Activated T-cell treated with anti-CD3 and anti-CD28 coated beads, Interleukin-2, amount 50 U/mL, for 4 hours (primary cell): Measurements from ENCODE around the gene ZBTB16. TPM values are rescaled to one million over a fixed set of nuclear protein-coding genes. Genes with fewer than 3 reads are reported as not detected.

Source experiments
- ATAC-seq, 2 donors: fragments of 200-7000 bp; cut with Tn5 transposase; one replicate each; pipeline ENCODE4 v1.10.0; 2021
- DNase-seq: peaks from one replicate; pipeline ENCODE4 v3.0.0-alpha.2; 2020
- H3K27me3 Mint-ChIP-seq: one replicate; pipeline ENCODE4 v1.8.0; 2021; ENCODE audit warnings: low read depth, mixed read lengths
- H3K36me3 Mint-ChIP-seq: one replicate; pipeline ENCODE4 v1.8.0; 2022; ENCODE audit warnings: mixed read lengths; ENCODE audit not compliant: insufficient read depth
- H3K4me1 Mint-ChIP-seq: one replicate; pipeline ENCODE4 v1.8.0; 2021; ENCODE audit warnings: low read depth, mixed read lengths
- H3K4me3 Mint-ChIP-seq: one replicate; pipeline ENCODE4 v1.8.0; 2021; ENCODE audit warnings: mild to moderate bottlenecking, moderate library complexity, mixed read lengths
- H3K9me3 Mint-ChIP-seq: one replicate; pipeline ENCODE4 v1.8.0; 2021; ENCODE audit warnings: mixed read lengths
- total RNA-seq, 3 donors: library from RNA; stranded (reverse); gene quantifications; one replicate each; pipeline ENCODE4 v1.2.1, GENCODE V29; 2021

Gene ZBTB16
- total RNA-seq, 3 donors from 2014 or later, result 3.4 to 4.4 (median 4.1) TPM

- Mint-ChIP-seq H3K4me3 (no peak overlapping the region), H3K36me3 (peaks cover 2% of the 10 kb centered on the region), H3K9me3 (no peaks in the 10 kb centered on the region), H3K27me3 (no peaks in the 10 kb centered on the region), H3K4me1 (no peaks in the 10 kb centered on the region)
- no peak for DNase-seq
- no peak for ATAC-seq
Observed at GRCh38 chr11:114246321-114247069, 187.0 kb downstream of the ZBTB16 start.

GRCh38 chr11:114247070-114247789 lies 187.7 kb downstream of the ZBTB16 start:
- Mint-ChIP-seq H3K9me3 (no peaks in the 10 kb centered on the region), H3K27me3 (no peaks in the 10 kb centered on the region), H3K36me3 (peaks cover 2% of the 10 kb centered on the region), H3K4me3 (no peak overlapping the region), H3K4me1 (no peaks in the 10 kb centered on the region)
- DNase-seq (no peak), ATAC-seq (no peak)

GRCh38 chr11:114250180-114250579 lies 190.7 kb downstream of the ZBTB16 start:
- DNase-seq, result no peak
- Mint-ChIP-seq H3K9me3 (no peaks in the 10 kb centered on the region), H3K4me1 (no peaks in the 10 kb centered on the region), H3K36me3 (peaks cover 2% of the 10 kb centered on the region), H3K4me3 (no peak overlapping the region), H3K27me3 (no peaks in the 10 kb centered on the region)
- ATAC-seq, result no peak

DNA sequence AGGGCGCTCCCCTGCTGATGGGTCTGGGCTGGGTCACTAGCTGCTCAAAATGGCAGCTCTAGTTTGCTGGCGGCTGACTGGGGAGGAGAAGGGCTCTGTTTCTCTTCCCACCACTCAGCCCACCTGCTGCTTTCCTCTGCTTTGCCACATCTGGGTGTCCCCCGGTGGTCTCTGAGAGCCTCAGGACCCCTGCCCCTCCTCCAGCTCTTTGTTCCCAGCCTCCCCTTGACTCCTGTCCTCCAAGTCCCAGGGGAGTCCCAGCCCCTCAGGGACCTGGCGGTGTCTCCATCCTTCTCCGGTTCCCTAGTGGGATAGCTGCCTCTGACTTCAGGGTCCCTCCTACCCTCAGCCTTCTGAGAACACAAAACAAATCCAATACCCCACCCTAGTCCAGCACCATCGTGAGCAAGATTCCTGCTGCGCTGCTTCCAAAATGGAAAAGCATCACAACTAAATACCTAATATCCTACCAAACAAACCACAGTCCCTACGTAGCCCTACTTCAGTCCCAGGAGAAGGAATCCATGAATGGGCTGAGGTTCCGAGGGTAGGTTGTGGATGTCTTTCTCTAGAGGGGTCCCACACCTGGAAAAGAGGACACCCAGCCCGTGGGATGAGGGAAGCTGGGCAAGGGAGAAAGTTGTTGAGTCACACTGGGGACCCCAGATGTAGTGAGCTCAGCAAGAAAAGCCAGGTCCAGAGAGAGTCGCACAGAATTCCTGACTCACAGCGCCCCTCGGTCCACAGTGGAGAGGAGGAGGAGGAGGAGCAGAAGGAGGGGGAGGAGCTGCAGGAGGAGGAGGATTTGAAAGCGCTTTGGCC lies 191.7 kb downstream of the ZBTB16 start:
- H3K27me3 Mint-ChIP-seq, result no peaks in the 10 kb centered on the region
- ATAC-seq (no peak), DNase-seq (no peak)
- no peaks in the 10 kb centered on the region for H3K4me1 Mint-ChIP-seq
- H3K4me3 Mint-ChIP-seq, result no peak overlapping the region
- H3K36me3 Mint-ChIP-seq, result peaks cover 2% of the 10 kb centered on the region
- no peaks in the 10 kb centered on the region for H3K9me3 Mint-ChIP-seq

- DNase-seq (no peak), ATAC-seq (no peak)
- H3K36me3 Mint-ChIP-seq, result peaks cover 2% of the 10 kb centered on the region
- no peak overlapping the region for H3K4me3 Mint-ChIP-seq
- no peaks in the 10 kb centered on the region for H3K4me1 Mint-ChIP-seq
- no peaks in the 10 kb centered on the region for H3K9me3 Mint-ChIP-seq
- H3K27me3 Mint-ChIP-seq, result no peaks in the 10 kb centered on the region
Observed at GRCh38 chr11:114251815-114252337, 192.4 kb downstream of the ZBTB16 start.

GRCh38 chr11:114252767-114253166 lies 193.3 kb downstream of the ZBTB16 start:
- ATAC-seq (no peak), DNase-seq (no peak)
- no peak overlapping the region for H3K4me3 Mint-ChIP-seq
- no peaks in the 10 kb centered on the region for H3K9me3 Mint-ChIP-seq
- no peaks in the 10 kb centered on the region for H3K4me1 Mint-ChIP-seq
- peaks cover 2% of the 10 kb centered on the region for H3K36me3 Mint-ChIP-seq
- no peaks in the 10 kb centered on the region for H3K27me3 Mint-ChIP-seq

DNA sequence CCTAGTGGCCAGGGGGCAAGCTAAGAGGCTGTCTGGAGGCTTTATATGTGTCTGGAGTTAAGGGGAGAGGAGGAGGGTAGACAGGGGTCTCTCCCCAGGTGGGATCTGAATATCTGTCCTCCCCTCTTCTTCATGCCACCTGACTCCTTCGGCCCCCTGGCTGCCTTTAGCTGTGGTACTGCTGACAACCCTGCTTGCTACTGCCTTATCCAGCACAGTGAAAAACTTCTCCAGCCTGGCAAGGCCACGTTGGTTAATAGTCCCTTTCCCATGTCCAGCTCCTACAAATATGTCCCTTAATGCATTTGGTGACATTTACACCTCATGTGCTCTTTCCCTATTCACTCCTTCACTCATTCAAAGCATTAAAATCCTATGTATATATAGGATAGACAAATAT lies 194.3 kb downstream of the ZBTB16 start:
- H3K9me3 Mint-ChIP-seq, result no peaks in the 10 kb centered on the region
- no peaks in the 10 kb centered on the region for H3K27me3 Mint-ChIP-seq
- ATAC-seq (no peak), DNase-seq (no peak)
- H3K36me3 Mint-ChIP-seq, result peaks cover 2% of the 10 kb centered on the region
- peaks cover 2% of the 10 kb centered on the region for H3K4me1 Mint-ChIP-seq
- no peak overlapping the region for H3K4me3 Mint-ChIP-seq

- Mint-ChIP-seq H3K4me3 (no peak overlapping the region), H3K9me3 (no peaks in the 10 kb centered on the region), H3K27me3 (no peaks in the 10 kb centered on the region), H3K4me1 (peaks cover 4% of the 10 kb centered on the region), H3K36me3 (peaks cover 2% of the 10 kb centered on the region)
- no peak for ATAC-seq
- no peak for DNase-seq
Observed at GRCh38 chr11:114254571-114255146, 195.1 kb downstream of the ZBTB16 start.

- Mint-ChIP-seq H3K4me3 (no peak overlapping the region), H3K9me3 (no peaks in the 10 kb centered on the region), H3K4me1 (peaks cover 4% of the 10 kb centered on the region), H3K36me3 (peaks cover 2% of the 10 kb centered on the region), H3K27me3 (no peaks in the 10 kb centered on the region)
- DNase-seq, result no peak
- ATAC-seq, result no peak
Observed at GRCh38 chr11:114255289-114255688, 195.8 kb downstream of the ZBTB16 start.

GRCh38 chr11:114256176-114256966 lies 196.9 kb downstream of the ZBTB16 start:
- no peaks in the 10 kb centered on the region for H3K27me3 Mint-ChIP-seq
- DNase-seq, result no peak
- no peak for ATAC-seq
- peaks cover 6% of the 10 kb centered on the region for H3K4me1 Mint-ChIP-seq
- no peaks in the 10 kb centered on the region for H3K36me3 Mint-ChIP-seq
- no peak overlapping the region for H3K4me3 Mint-ChIP-seq
- no peaks in the 10 kb centered on the region for H3K9me3 Mint-ChIP-seq

DNA sequence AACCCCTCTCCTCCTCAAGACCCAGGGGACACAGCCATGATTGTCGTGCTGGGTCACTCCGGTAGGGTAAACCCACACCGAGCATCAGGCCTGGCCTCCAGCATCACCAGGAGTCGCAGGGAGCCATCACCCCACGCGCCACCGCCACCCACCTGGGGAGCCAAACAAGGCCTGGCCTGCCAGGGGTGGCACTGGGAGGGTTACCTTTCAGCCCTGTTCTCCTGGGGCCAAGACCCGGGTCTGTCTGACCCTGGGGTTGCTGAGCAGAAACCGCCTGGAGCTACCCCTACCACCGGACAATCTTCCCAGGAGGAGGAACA lies 197.4 kb downstream of the ZBTB16 start:
- Mint-ChIP-seq H3K27me3 (no peaks in the 10 kb centered on the region), H3K4me1 (peaks cover 6% of the 10 kb centered on the region)
- DNase-seq, result no peak

DNA sequence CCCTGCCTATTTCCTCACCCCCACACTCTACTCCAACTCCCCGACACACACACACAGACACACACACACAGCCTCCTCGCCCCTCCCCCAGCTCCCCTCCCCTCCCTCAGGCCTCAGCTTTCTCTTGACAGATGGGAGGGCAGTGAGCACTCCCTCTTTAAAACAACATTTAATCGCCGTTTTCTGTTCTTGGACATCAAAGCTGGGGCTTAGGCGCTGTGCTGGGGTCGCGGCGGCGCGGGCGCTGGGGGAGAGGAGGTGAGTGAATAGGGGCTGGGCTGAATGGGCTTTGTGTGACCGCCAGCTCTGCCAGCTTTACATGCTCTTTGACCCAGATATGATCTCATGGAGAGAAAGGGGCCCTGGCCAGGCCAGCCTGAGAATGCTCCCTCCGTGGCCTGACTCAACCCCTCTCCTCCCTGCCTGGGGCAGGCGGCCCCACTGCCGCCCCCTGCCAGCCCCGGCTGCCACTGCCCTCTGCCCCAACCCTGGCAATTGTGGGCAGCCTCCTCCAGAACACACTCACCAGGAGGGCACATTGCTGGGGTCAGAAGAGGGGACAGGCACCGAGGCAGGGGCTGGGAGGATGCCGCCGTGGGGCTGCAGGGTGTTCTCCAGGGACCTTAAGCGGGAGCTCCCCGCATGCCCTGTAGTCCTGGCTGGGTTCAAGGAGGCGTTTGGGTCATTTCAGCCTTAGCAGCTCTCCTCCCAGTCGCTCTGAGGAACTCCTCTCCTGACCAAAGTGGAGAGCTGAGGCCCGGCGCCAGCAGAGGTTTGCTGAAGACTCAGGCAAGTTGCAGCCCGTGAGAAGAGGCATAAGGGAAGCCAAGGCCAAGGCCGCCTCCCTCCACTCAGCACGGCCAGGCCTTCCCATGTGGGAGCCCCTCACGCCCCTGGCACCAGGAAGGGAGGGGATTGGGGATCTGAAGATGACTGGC lies 198.4 kb downstream of the ZBTB16 start:
- H3K4me3 Mint-ChIP-seq, result no peak overlapping the region

More for the DNA sequence above, 197.4 kb downstream of the ZBTB16 start:
- H3K36me3 Mint-ChIP-seq, result no peaks in the 10 kb centered on the region
- ATAC-seq, result no peak
- no peaks in the 10 kb centered on the region for H3K9me3 Mint-ChIP-seq
- no peak overlapping the region for H3K4me3 Mint-ChIP-seq

DNA sequence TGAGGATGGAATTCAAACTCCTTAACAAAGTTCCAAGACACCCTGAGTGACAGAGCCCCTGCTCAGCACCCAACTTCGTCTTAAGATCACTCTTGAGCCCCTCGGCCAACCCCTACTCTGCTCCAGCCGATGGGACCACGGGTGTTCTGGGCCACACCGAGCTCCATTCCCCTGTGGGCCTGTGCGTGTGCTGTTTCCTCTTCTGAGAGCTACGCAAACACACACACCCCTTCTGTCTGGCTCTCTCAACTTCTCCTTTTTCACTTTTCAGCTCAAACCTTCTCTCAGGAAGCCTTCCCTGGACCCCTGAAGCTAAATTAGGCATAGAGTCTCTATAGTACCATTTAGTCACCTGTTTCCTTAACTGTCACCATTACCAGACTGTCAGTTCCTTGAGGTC lies 199.2 kb downstream of the ZBTB16 start:
- Mint-ChIP-seq H3K9me3 (no peaks in the 10 kb centered on the region), H3K27me3 (no peaks in the 10 kb centered on the region), H3K36me3 (no peaks in the 10 kb centered on the region), H3K4me3 (no peak overlapping the region), H3K4me1 (peaks cover 6% of the 10 kb centered on the region)
- ATAC-seq (no peak), DNase-seq (no peak)

More for the DNA sequence above, 198.4 kb downstream of the ZBTB16 start:
- peaks cover 6% of the 10 kb centered on the region for H3K4me1 Mint-ChIP-seq
- no peaks in the 10 kb centered on the region for H3K36me3 Mint-ChIP-seq
- DNase-seq (no peak), ATAC-seq (no peak)
- H3K9me3 Mint-ChIP-seq, result no peaks in the 10 kb centered on the region
- H3K27me3 Mint-ChIP-seq, result no peaks in the 10 kb centered on the region
